HFFc6 (cell line): Measurements from ENCODE around the gene RSU1. TPM values are rescaled to one million over a fixed set of nuclear protein-coding genes. Genes with fewer than 3 reads are reported as not detected.

ENCODE experiments used
- DNase-seq: peaks from one replicate; pipeline ENCODE4 v3.0.0-alpha.2; 2018
- H3K27ac Mint-ChIP-seq: 2 replicates; pipeline ENCODE4 v1.8.0; 2020; ENCODE audit warnings: mild to moderate bottlenecking, mixed read lengths
- H3K27me3 Mint-ChIP-seq: 2 replicates; pipeline ENCODE4 v1.8.0; 2021; ENCODE audit warnings: mild to moderate bottlenecking, moderate library complexity, mixed read lengths; ENCODE audit not compliant: insufficient read depth
- H3K36me3 Mint-ChIP-seq: 2 replicates; pipeline ENCODE4 v1.8.0; 2021; ENCODE audit warnings: low read depth, mixed read lengths
- H3K4me1 Mint-ChIP-seq: 2 replicates; pipeline ENCODE4 v1.8.0; 2020; ENCODE audit warnings: low read depth, mixed read lengths
- H3K4me3 Mint-ChIP-seq: 2 replicates; pipeline ENCODE4 v1.8.0; 2020; ENCODE audit warnings: mild to moderate bottlenecking, moderate library complexity, mixed read lengths
- H3K9me3 Mint-ChIP-seq: 2 replicates; pipeline ENCODE4 v1.8.0; 2020; ENCODE audit warnings: mild to moderate bottlenecking, mixed read lengths
- CTCF ChIP-seq: fragments of 200-600 bp; sonication (generic); IDR thresholded peaks from 2 replicates; pipeline ENCODE4 v1.5.0; 2021; ENCODE audit warnings: antibody characterized with exemption, mild to moderate bottlenecking
- total RNA-seq, 6 experiments: library from RNA; stranded (reverse); fragmentation: NEBNext Ultra II Directional; extraction: Animal tissue kit (Norgen Biotek cat#: 25700); gene quantifications; 2 replicates in 1 of 6; 3 replicates in 5 of 6; pipeline ENCODE4 v1.2.3, GENCODE V29; 2021

The RSU1 gene
- total RNA-seq, 6 experiments from 2014 or later, result 182 to 239 (median 205) TPM

GRCh38 chr10:16612115-16612980 lies 204.9 kb downstream of the RSU1 start:
- no peaks in the 10 kb centered on the region; the same call in 1 of the 2 replicates for H3K4me1 Mint-ChIP-seq
- no peak overlapping the region for H3K27ac Mint-ChIP-seq
- H3K27me3 Mint-ChIP-seq, result peaks cover 2% of the 10 kb centered on the region; the same call in 1 of the 2 replicates
- TF ChIP-seq CTCF, result no peak
- H3K9me3 Mint-ChIP-seq, result peaks cover 18% of the 10 kb centered on the region
- peaks cover 16% of the 10 kb centered on the region for H3K36me3 Mint-ChIP-seq
- peak; percentile 18 for DNase-seq
- H3K4me3 Mint-ChIP-seq, result no peak overlapping the region

- no peak for TF ChIP-seq CTCF
- DNase-seq, result no peak
- Mint-ChIP-seq H3K4me3 (no peak overlapping the region), H3K27me3 (peaks cover 2% of the 10 kb centered on the region), H3K36me3 (peaks cover 16% of the 10 kb centered on the region), H3K9me3 (peaks cover 11% of the 10 kb centered on the region), H3K4me1 (peaks cover 12% of the 10 kb centered on the region), H3K27ac (no peak overlapping the region)
These were observed 206.2 kb downstream of the RSU1 start for GRCh38 chr10:16611037-16611436.

GRCh38 chr10:16609211-16609610 lies 208.0 kb downstream of the RSU1 start:
- Mint-ChIP-seq H3K4me3 (no peak overlapping the region), H3K9me3 (no peaks in the 10 kb centered on the region), H3K36me3 (peaks cover 8% of the 10 kb centered on the region), H3K27me3 (no peaks in the 10 kb centered on the region; the same call in 1 of the 2 replicates), H3K27ac (no peak overlapping the region), H3K4me1 (peaks cover 12% of the 10 kb centered on the region)
- no peak for DNase-seq
- no peak for TF ChIP-seq CTCF

- no peaks in the 10 kb centered on the region for H3K9me3 Mint-ChIP-seq
- H3K27me3 Mint-ChIP-seq, result no peaks in the 10 kb centered on the region; the same call in 1 of the 2 replicates
- peaks cover 18% of the 10 kb centered on the region for H3K4me1 Mint-ChIP-seq
- no peak for DNase-seq
- no peak overlapping the region for H3K4me3 Mint-ChIP-seq
- TF ChIP-seq CTCF, result no peak
- H3K27ac Mint-ChIP-seq, result no peak overlapping the region
- H3K36me3 Mint-ChIP-seq, result peaks cover 8% of the 10 kb centered on the region
These were observed 210.3 kb downstream of the RSU1 start for GRCh38 chr10:16606923-16607322.

GRCh38 chr10:16606421-16606820 lies 210.8 kb downstream of the RSU1 start:
- Mint-ChIP-seq H3K36me3 (peaks cover 8% of the 10 kb centered on the region), H3K27me3 (no peaks in the 10 kb centered on the region; the same call in 1 of the 2 replicates), H3K4me3 (no peak overlapping the region), H3K27ac (no peak overlapping the region), H3K4me1 (peaks cover 21% of the 10 kb centered on the region), H3K9me3 (no peaks in the 10 kb centered on the region)
- no peak for TF ChIP-seq CTCF
- peak; percentile 2 for DNase-seq
